SH-SY5Y (cell line): ENCODE measurements around the gene ACO2.

Source experiments
- GATA2 ChIP-seq: IDR thresholded peaks from 2 replicates; pipeline ENCODE4 v1.6.1; 2011; ENCODE audit warnings: mild to moderate bottlenecking, low read depth, low read length
- GATA3 ChIP-seq: IDR thresholded peaks from 2 replicates; pipeline ENCODE4 v1.6.1; 2011; ENCODE audit warnings: low read depth, mild to moderate bottlenecking, low read length, moderate library complexity

Gene ACO2

GRCh38 chr22:41573677-41574076, 104.8 kb downstream of the ACO2 start:
- no peak for TF ChIP-seq GATA2
- TF ChIP-seq GATA3 = no peak

DNA sequence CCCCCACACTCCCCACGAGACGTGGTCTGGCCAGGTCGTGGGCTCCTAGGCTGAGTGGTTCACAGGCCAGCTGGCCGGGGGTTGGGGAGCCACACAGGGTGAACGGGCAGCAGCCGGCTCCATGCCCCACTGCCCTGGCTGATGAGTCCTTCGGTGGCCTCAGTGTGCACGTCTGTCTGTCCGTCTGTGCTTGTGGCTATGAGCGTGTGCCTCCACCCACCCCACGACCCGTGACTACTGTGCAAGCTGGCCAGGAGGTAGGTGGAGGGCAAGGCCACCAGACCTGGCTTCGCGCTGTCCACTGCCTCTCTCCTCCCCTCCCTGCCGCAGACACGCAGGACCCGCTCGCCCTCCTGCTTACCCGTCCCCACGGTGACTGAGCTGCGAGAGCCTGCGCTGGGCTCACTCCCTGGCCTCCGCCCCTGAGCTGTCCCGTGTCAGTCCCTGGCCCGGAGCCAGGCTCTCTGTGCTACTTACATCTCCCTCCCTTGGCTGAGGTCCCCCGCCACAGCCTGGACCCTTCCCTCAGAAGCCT, 106.0 kb downstream of the ACO2 start:
- TF ChIP-seq GATA2 = no peak
- TF ChIP-seq GATA3 = no peak

DNA sequence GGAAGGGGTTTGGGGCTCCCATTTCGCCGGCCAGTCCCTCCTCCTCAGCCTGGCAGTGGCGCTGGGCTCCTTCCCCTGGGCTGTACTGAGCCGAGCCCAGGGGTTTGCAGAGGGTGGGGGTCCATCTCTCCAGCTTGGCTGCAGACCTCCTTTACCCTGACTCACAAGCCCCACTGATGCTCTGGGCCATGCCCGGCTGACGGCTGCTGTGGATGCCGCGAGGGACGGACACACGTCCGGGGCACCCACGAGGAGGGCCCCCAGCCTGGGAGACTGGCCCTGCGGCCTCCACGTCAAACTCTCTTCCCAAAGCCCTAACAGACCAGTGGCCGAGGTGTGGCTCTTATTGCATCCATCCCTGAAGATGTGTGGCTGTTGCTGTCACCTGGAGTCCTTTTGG, 106.6 kb downstream of the ACO2 start:
- TF ChIP-seq GATA3 (no peak), GATA2 (no peak)

- TF ChIP-seq GATA3 = no peak
- TF ChIP-seq GATA2 = no peak
Observed at GRCh38 chr22:41576877-41577276, 108.0 kb downstream of the ACO2 start.

DNA sequence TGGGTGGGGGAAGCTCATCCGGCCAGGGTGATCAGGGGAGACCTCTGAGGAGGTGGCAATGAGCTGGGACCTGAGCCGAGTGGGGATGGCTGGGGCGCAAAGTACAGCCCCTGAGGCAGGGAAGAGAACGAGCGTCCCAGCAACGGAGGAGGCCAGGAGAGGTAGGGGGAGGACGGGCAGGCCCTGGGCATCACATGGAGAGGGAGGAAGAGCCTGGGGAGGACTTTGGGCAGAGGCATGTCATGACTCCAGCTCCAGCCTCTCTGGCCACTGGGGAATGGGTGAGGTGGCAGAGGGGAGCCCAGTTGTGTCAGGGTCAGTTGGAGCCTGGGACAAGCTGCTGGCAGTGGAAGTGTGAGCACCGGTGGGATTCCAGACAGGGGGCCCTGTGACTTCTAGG, 109.2 kb downstream of the ACO2 start:
- no peak for TF ChIP-seq GATA2
- no peak for TF ChIP-seq GATA3
